Testis (tissue), 3 donors: ENCODE results near the gene SKI. TPM values are rescaled to one million over a fixed set of nuclear protein-coding genes. Genes with fewer than 3 reads are reported as not detected.

Experiments
- DNase-seq: peaks from one replicate; pipeline ENCODE4 v3.0.0-alpha.2; 2019
- H3K27ac ChIP-seq, 2 donors: fragments of 200-600 bp; sonication (generic); one replicate each; pipeline ENCODE4 v1.5.1; 2019
- H3K27me3 ChIP-seq: fragments of 200-600 bp; sonication (generic); one replicate; pipeline ENCODE4 v1.5.1; 2019
- H3K36me3 ChIP-seq: fragments of 200-600 bp; sonication (generic); one replicate; pipeline ENCODE4 v1.5.1; 2017; ENCODE audit warnings: low read depth; ENCODE audit errors: missing control alignments
- H3K4me1 ChIP-seq: fragments of 200-600 bp; sonication (generic); one replicate; pipeline ENCODE4 v1.5.1; 2019
- H3K4me3 ChIP-seq, 2 donors: fragments of 200-600 bp; sonication (generic); one replicate each; pipeline ENCODE4 v1.5.1; 2017 to 2019
- H3K9me3 ChIP-seq: fragments of 200-600 bp; sonication (generic); one replicate; pipeline ENCODE4 v1.5.1; 2017
- POLR2A ChIP-seq: fragments of 450-650 bp; IDR thresholded peaks from one replicate; pipeline ENCODE4 v1.6.1; 2017; ENCODE audit warnings: antibody characterized with exemption, mild to moderate bottlenecking, moderate library complexity
- WGBS, 2 donors: methylation state at CpG; one replicate each; pipeline ENCODE4 v1.1.5; 2018; 5-methylcytosine and 5-hydroxymethylcytosine counted together
- intact Hi-C: fragments of 100-400 bp; cut with DNase I; formaldehyde crosslinking; loops from one replicate; pipeline ENCODE4 v1.15.1; 2023; ENCODE audit warnings: low total_unique reads
- polyA plus RNA-seq: library from polyadenylated mRNA; stranded (reverse); fragments of 350-450 nt; fragmentation: Illumina TruSeq; extraction: RNeasy Lipid Tissue Mini Kit (QIAGEN cat#74804); gene quantifications from one replicate; pipeline ENCODE4 v1.2.3, GENCODE V29; 2014; ENCODE audit warnings: low read depth, low replicate concordance; ENCODE audit not compliant: insufficient read depth
- total RNA-seq, 2 donors: library from RNA; depleted of rRNA; stranded (reverse); fragments of >200 nt; gene quantifications; one replicate each; pipeline ENCODE4 v1.2.3, GENCODE V29; 2016
- TF ChIP-seq, protein P1 (sequence below), 3 experiments: fragments of 450-650 bp in 2 of 3; fragments of 200-600 bp in 1 of 3; sonication (generic) in 1 of 3; IDR thresholded peaks; one replicate each; pipeline ENCODE4 v1.5.1; 2016 to 2019; ENCODE audit warnings: antibody characterized with exemption in 3 of 3, mild to moderate bottlenecking in 2 of 3, moderate library complexity in 1 of 3

The SKI gene
- total and polyA plus RNA-seq, 3 donors from 2014 or later: 40.2 to 87.1 (median 85.7) TPM

DNA sequence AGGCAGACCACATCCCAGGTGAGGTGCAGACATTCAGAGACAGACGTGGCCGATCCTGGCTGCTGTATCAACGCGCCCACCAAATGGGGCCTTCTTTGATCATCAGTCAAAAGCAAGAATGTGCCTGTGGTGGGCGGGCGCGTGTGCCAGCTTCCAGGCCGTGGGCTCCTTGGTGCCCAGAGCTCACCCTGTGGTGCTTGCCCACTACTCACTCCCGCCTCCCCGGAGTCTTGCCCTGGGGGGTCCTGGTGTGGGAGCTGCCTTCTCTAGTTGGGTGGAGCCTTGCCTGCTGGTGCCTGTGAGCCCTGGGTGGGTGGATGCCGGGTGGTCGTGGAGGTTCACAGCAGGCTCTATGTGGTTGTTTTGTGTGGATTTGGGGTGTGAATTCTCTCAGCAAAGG lies 70.6 kb downstream of the SKI start:
- H3K27ac ChIP-seq: no peak overlapping the region
- H3K9me3 ChIP-seq: no peaks in the 10 kb centered on the region
- H3K27me3 ChIP-seq: no peaks in the 10 kb centered on the region
- no peak for DNase-seq
- H3K4me3 ChIP-seq: no peak overlapping the region
- intact Hi-C loops: no loop called here
- H3K4me1 ChIP-seq: peaks cover 29% of the 10 kb centered on the region
- H3K36me3 ChIP-seq: no peaks in the 10 kb centered on the region
- WGBS, 2 donors: 86 to 99% methylated on average over 7 to 12 of the region's 12 CpGs
- TF ChIP-seq, protein P1, sequence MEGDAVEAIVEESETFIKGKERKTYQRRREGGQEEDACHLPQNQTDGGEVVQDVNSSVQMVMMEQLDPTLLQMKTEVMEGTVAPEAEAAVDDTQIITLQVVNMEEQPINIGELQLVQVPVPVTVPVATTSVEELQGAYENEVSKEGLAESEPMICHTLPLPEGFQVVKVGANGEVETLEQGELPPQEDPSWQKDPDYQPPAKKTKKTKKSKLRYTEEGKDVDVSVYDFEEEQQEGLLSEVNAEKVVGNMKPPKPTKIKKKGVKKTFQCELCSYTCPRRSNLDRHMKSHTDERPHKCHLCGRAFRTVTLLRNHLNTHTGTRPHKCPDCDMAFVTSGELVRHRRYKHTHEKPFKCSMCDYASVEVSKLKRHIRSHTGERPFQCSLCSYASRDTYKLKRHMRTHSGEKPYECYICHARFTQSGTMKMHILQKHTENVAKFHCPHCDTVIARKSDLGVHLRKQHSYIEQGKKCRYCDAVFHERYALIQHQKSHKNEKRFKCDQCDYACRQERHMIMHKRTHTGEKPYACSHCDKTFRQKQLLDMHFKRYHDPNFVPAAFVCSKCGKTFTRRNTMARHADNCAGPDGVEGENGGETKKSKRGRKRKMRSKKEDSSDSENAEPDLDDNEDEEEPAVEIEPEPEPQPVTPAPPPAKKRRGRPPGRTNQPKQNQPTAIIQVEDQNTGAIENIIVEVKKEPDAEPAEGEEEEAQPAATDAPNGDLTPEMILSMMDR (IDR thresholded peaks at IDR 0.05): no peak
- no peak for TF ChIP-seq POLR2A

DNA sequence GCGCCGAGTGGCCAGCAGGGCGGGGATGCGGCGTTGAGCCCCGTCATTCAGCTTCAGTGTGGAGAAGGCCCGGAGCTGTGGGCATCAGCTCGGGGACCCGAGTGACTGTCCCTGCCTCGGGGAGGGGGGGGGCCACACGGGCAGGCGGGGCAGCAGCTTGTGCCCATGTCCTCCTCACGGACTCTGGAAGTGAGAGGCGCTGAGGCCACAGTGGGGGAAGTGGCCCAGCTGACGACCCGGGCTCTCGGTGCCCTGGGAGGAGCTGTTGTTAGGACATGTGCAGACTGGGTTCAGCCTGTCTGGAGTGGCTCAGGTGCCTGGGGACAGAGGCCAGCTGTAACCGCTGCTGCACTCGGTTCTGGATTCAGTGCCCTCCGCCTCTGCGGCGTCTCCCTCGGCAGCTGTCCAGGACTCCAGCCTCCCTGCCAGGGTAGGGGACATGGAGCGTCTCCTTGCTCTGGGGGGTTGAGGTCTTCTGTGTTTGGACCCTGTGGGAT lies 71.1 kb downstream of the SKI start:
- TF ChIP-seq, protein P1 (IDR thresholded peaks at IDR 0.05): no peak
- TF ChIP-seq POLR2A: no peak
- H3K27me3 ChIP-seq: no peaks in the 10 kb centered on the region
- no peak for DNase-seq
- H3K4me1 ChIP-seq: peaks cover 29% of the 10 kb centered on the region
- intact Hi-C loops: no loop called here
- no peak overlapping the region for H3K4me3 ChIP-seq
- no peak overlapping the region for H3K27ac ChIP-seq
- WGBS, 2 donors: 56 to 57% methylated on average over 4 to 24 of the region's 24 CpGs
- H3K9me3 ChIP-seq: no peaks in the 10 kb centered on the region
- H3K36me3 ChIP-seq: no peaks in the 10 kb centered on the region

DNA sequence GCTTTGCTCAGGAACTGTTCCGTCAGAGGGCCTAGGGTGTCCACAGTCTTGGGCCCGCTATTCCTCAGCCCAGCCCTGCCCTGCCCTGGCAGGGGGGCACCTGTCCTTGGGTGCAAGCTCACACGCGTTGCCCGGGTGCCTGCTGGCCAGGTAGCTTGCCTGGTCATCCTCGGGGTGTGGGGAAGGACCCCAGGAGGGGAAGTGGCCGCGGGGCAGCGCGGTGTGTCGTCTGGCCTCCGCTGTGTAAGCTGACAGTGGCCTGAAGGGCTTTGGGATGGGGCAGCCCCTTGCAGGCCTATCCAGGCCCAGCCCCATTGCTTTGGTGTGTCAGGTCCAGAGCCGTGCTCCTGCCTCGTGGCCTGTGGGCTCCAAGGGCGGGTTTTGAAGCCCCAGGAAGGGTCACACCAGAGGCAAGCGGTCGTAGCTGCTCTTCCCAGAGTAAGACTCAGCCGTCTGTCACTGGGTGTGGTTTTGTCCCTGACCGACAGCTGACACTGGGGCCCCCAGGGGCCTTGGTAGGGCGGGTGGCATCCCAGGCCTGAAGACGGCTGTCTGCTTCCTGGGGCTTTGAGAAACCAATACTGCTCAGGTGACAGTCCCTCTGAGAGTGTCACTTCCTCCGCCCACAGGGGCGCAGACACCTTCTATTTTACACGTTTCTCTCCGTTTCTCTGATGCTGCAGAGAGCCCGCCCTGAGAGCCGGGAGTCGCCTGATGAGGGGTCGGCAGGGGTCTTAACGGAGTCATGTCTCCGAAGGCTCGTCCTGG lies 72.1 kb downstream of the SKI start:
- Histone ChIP-seq H3K4me1 (peaks cover 34% of the 10 kb centered on the region), H3K36me3 (no peaks in the 10 kb centered on the region), H3K27me3 (no peaks in the 10 kb centered on the region), H3K27ac (peak overlapping the region; percentile 11 to 62), H3K9me3 (no peaks in the 10 kb centered on the region), H3K4me3 (no peak overlapping the region)
- intact Hi-C loops: no loop called here
- TF ChIP-seq, protein P1 (IDR thresholded peaks at IDR 0.05): no peak
- no peak for TF ChIP-seq POLR2A
- no peak for DNase-seq
- 78 to 82% methylated on average over 15 to 23 of the region's 32 CpGs for WGBS, 2 donors

DNA sequence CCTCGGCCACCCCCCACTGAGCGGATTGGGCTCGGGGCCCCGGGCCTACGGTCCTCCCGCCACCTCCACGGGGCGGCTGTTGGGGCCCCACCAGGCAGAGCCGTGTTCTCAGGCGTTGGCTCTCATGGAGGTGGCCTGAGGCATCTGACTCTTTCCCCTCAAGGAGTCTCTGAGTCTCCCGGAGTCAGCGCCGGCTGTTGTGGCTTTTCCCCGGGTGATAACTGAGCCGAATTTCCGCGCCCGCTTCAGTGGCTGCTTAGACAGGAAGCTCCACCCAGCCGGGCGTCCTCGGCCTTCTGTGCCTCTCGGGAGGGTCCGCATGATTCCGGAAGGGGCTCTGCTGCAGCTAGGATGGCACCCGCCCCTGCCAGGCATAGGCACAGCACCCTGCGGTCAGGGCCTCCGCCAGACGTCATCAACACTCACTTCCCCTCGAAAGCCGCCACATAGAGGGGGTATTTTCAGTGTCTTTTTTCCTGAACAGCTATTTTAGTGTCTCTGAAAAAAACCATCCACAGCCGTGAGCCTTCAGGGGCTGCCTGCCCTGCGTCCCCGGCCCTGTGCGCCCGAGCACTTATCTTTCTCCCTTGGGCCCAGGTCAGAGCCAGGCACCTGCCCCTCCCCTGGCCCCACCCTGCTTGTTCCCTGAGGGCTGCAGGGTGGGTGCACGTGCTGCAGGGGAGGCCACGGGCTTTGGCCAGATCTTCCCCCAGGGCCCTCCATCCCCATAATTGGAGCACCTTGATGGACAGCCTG lies 72.9 kb downstream of the SKI start:
- Histone ChIP-seq H3K4me3 (no peak overlapping the region), H3K36me3 (no peaks in the 10 kb centered on the region), H3K27ac (peak overlapping the region; percentile 11 to 62), H3K27me3 (no peaks in the 10 kb centered on the region), H3K9me3 (no peaks in the 10 kb centered on the region), H3K4me1 (peaks cover 34% of the 10 kb centered on the region)
- peak; percentile 79 for DNase-seq
- TF ChIP-seq, protein P1 (IDR thresholded peaks at IDR 0.05): no peak
- TF ChIP-seq POLR2A: no peak
- 61 to 65% methylated on average over 23 to 37 of the region's 37 CpGs for WGBS, 2 donors
- intact Hi-C loops: no loop called here
